GM19328 (cell line): ENCODE measurements around the gene HLA-DMA.
A peak's percentile ranks its signal among the peaks of the same experiment; 100 is the strongest.
"Not testable (repeated sequence)": the region's sequence is repeated elsewhere in the genome, so short reads cannot be mapped to it uniquely, and the experiment has no call there.

ENCODE experiments used
- ATAC-seq: cut with Tn5 transposase; IDR thresholded peaks from one replicate; pipeline ENCODE4 v1.9.1; 2021; ENCODE audit warnings: mild to moderate bottlenecking, moderate library complexity; ENCODE audit not compliant: unreplicated experiment

Gene HLA-DMA

GRCh38 chr6:32954986-32955802 lies 2.3 kb upstream of the HLA-DMA start:
- ATAC-seq: no peak

- no peak for ATAC-seq
Measured at GRCh38 chr6:32954267-32954666, 1.4 kb upstream of the HLA-DMA start.

GRCh38 chr6:32953775-32954174 lies 878 bp upstream of the HLA-DMA start:
- no peak for ATAC-seq

- no peak for ATAC-seq
Measured at GRCh38 chr6:32950449-32950848, 2.4 kb downstream of the HLA-DMA start.

- no peak for ATAC-seq
Measured at GRCh38 chr6:32950010-32950409, 2.9 kb downstream of the HLA-DMA start.

GRCh38 chr6:32949113-32949512 lies 3.8 kb downstream of the HLA-DMA start:
- ATAC-seq: no peak

GRCh38 chr6:32947552-32948465 lies 5.1 kb downstream of the HLA-DMA start:
- no peak for ATAC-seq

GRCh38 chr6:32946893-32947292 lies 6.0 kb downstream of the HLA-DMA start:
- no peak for ATAC-seq

- no peak for ATAC-seq
Measured at GRCh38 chr6:32945953-32946352, 6.9 kb downstream of the HLA-DMA start.

GRCh38 chr6:32945108-32945760 lies 7.7 kb downstream of the HLA-DMA start:
- ATAC-seq: no peak

GRCh38 chr6:32943864-32944649 lies 8.8 kb downstream of the HLA-DMA start:
- ATAC-seq: peak; percentile 42

GRCh38 chr6:32942555-32943123 lies 10.3 kb downstream of the HLA-DMA start:
- not testable (repeated sequence) for ATAC-seq

- ATAC-seq: peak; percentile 30
Measured at GRCh38 chr6:32941214-32941768, 11.6 kb downstream of the HLA-DMA start.

GRCh38 chr6:32940656-32941213 lies 12.2 kb downstream of the HLA-DMA start, which contains the start of gene HLA-DMB:
HLA-DMB (minus strand) TSS chr6:32941028; CDS start chr6:32940807, 221 bp downstream.
- peak; percentile 63 for ATAC-seq

GRCh38 chr6:32938494-32938893 lies 14.4 kb downstream of the HLA-DMA start:
- no peak for ATAC-seq

GRCh38 chr6:32937230-32937633 lies 15.7 kb downstream of the HLA-DMA start:
- no peak for ATAC-seq

- ATAC-seq: no peak
Measured at GRCh38 chr6:32936239-32937152, 16.4 kb downstream of the HLA-DMA start.

GRCh38 chr6:32935551-32936238 lies 17.2 kb downstream of the HLA-DMA start:
- ATAC-seq: no peak
